HFFc6 (cell line): ENCODE data around the gene OPRM1. TPM values are rescaled to one million over a fixed set of nuclear protein-coding genes. Genes with fewer than 3 reads are reported as not detected.

Experiments
- DNase-seq: peaks from one replicate; pipeline ENCODE4 v3.0.0-alpha.2; 2018
- H3K27ac Mint-ChIP-seq: 2 replicates; pipeline ENCODE4 v1.8.0; 2020; ENCODE audit warnings: mild to moderate bottlenecking, mixed read lengths
- H3K27me3 Mint-ChIP-seq: 2 replicates; pipeline ENCODE4 v1.8.0; 2021; ENCODE audit warnings: mild to moderate bottlenecking, moderate library complexity, mixed read lengths; ENCODE audit not compliant: insufficient read depth
- H3K36me3 Mint-ChIP-seq: 2 replicates; pipeline ENCODE4 v1.8.0; 2021; ENCODE audit warnings: low read depth, mixed read lengths
- H3K4me1 Mint-ChIP-seq: 2 replicates; pipeline ENCODE4 v1.8.0; 2020; ENCODE audit warnings: low read depth, mixed read lengths
- H3K4me3 Mint-ChIP-seq: 2 replicates; pipeline ENCODE4 v1.8.0; 2020; ENCODE audit warnings: mild to moderate bottlenecking, moderate library complexity, mixed read lengths
- H3K9me3 Mint-ChIP-seq: 2 replicates; pipeline ENCODE4 v1.8.0; 2020; ENCODE audit warnings: mild to moderate bottlenecking, mixed read lengths
- total RNA-seq, 6 experiments: library from RNA; stranded (reverse); fragmentation: NEBNext Ultra II Directional; extraction: Animal tissue kit (Norgen Biotek cat#: 25700); gene quantifications; 2 replicates in 1 of 6; 3 replicates in 5 of 6; pipeline ENCODE4 v1.2.3, GENCODE V29; 2021
- TF ChIP-seq, protein P1 (sequence below): fragments of 200-600 bp; sonication (generic); IDR thresholded peaks from 2 replicates; pipeline ENCODE4 v1.5.0; 2021; ENCODE audit warnings: antibody characterized with exemption, mild to moderate bottlenecking

Gene OPRM1
- total RNA-seq, 6 experiments from 2014 or later = not detected

DNA sequence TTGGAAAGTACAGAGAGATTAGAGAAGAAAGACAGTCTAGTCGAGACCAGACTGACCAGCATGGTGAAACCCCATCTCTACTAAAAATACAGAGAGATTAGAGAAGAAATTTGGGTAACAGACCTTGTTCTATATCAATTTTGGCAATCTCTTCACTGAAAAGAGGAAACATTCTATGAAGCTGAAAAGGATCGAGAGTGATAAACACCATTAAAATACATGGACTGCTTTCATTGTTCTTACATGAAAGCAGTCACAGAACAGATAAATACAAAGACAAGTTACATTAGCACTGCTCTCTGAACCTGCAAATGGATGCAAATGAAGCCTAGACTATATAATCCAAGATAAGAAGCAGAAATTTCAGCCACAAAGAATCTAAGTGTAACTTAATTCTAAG, 8.4 kb upstream of the OPRM1 start:
- H3K4me1 Mint-ChIP-seq = no peaks in the 10 kb centered on the region
- peaks cover 48% of the 10 kb centered on the region for H3K9me3 Mint-ChIP-seq
- DNase-seq = no peak
- TF ChIP-seq, protein P1, sequence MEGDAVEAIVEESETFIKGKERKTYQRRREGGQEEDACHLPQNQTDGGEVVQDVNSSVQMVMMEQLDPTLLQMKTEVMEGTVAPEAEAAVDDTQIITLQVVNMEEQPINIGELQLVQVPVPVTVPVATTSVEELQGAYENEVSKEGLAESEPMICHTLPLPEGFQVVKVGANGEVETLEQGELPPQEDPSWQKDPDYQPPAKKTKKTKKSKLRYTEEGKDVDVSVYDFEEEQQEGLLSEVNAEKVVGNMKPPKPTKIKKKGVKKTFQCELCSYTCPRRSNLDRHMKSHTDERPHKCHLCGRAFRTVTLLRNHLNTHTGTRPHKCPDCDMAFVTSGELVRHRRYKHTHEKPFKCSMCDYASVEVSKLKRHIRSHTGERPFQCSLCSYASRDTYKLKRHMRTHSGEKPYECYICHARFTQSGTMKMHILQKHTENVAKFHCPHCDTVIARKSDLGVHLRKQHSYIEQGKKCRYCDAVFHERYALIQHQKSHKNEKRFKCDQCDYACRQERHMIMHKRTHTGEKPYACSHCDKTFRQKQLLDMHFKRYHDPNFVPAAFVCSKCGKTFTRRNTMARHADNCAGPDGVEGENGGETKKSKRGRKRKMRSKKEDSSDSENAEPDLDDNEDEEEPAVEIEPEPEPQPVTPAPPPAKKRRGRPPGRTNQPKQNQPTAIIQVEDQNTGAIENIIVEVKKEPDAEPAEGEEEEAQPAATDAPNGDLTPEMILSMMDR = no peak
- H3K27me3 Mint-ChIP-seq = no peaks in the 10 kb centered on the region
- no peak overlapping the region for H3K4me3 Mint-ChIP-seq
- H3K36me3 Mint-ChIP-seq = peaks cover 8% of the 10 kb centered on the region; the same call in 1 of the 2 replicates
- H3K27ac Mint-ChIP-seq = no peak overlapping the region

DNA sequence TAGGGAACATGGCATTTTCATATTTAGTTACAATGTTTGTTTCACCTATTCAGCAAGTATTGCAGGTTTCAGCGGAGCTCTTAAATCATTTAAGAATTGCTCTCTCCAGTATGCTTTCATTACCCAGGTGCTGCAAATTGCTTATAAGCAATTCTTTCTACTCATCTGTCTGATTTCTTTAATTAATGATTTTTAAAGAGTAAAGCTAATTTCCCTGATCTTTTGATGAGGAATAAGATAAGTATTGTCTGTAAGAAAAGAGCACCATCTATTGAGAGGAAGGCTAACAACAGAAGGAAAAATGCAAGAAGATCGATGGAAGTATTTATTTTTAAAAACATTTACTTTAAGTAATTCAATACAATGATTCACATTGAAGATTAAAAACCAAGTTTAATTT, 2.0 kb downstream of the OPRM1 start:
- Mint-ChIP-seq H3K27ac (no peak overlapping the region), H3K9me3 (peaks cover 38% of the 10 kb centered on the region), H3K36me3 (no peaks in the 10 kb centered on the region), H3K27me3 (peaks cover 2% of the 10 kb centered on the region; the same call in 1 of the 2 replicates), H3K4me3 (no peak overlapping the region), H3K4me1 (no peaks in the 10 kb centered on the region)
- TF ChIP-seq, protein P1 = no peak
- DNase-seq = no peak

DNA sequence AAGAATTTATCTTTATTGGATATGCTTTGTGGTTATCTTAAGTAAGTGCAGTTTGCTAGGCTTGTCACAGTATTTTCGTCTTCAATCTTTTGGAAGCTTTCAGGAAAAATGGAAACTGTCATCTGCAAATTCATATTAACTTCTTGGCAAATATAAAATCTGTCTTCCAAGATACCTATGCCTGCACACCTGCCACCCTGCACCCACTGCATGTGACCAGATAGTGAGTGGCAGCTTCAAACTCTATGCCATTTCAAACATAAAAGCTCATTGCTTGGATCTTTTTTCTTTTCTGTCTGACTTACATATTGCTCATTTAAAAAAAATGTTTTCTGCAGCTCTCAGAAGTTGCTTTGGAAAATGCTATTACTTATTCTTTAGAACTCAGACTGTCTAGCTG, 14.1 kb downstream of the OPRM1 start:
- H3K27ac Mint-ChIP-seq = no peak overlapping the region
- no peaks in the 10 kb centered on the region for H3K27me3 Mint-ChIP-seq
- H3K4me3 Mint-ChIP-seq = no peak overlapping the region
- 0 out of 2 replicates have a peak, but pooled peaks cover 3% of the 10 kb centered on the region for H3K36me3 Mint-ChIP-seq
- TF ChIP-seq, protein P1 = no peak
- peaks cover 32% of the 10 kb centered on the region for H3K9me3 Mint-ChIP-seq
- H3K4me1 Mint-ChIP-seq = no peaks in the 10 kb centered on the region
- no peak for DNase-seq

DNA sequence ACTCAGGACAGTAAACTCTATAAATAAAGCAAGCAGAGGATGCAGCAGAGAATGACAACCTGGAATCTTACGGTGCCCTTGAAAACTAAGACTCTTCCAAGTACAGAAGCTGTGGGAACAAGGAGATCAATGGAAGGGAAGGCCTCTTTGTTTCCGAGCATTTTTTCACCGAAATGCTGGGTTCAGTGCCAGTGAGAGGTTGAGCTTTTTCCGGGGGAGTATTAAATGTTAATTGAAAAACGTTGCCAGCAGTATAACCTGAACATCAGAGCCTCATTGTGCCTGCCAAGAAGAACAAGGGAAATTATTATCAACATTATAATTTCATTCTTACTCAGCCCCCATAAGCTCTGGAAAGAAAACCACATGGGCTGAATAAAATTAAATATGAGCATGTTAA, 17.5 kb downstream of the OPRM1 start:
- TF ChIP-seq, protein P1 = no peak

DNA sequence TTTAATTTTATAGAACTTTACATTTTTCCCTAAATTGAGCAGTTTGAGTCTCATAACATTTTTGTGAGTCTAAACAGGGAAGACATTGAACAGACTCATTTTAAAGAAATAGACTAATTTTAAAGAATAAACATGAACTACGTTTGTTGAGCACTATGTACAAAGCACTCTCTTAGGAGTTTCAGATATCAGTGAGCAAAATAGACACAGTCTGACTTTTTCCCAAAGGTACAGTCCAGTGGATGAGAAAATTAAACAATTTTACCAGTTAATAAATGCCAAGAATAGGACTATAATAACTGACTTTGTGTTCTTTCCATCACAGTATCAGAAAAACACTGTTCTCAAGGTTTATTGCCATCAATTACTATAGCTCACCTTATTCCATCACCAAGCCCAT, 18.1 kb downstream of the OPRM1 start:
- DNase-seq = no peak
- H3K9me3 Mint-ChIP-seq = peaks cover 44% of the 10 kb centered on the region
- no peaks in the 10 kb centered on the region for H3K27me3 Mint-ChIP-seq
- peaks cover 3% of the 10 kb centered on the region; the same call in 1 of the 2 replicates for H3K36me3 Mint-ChIP-seq
- TF ChIP-seq, protein P1 = no peak
- H3K27ac Mint-ChIP-seq = no peak overlapping the region
- no peak overlapping the region for H3K4me3 Mint-ChIP-seq
- H3K4me1 Mint-ChIP-seq = no peaks in the 10 kb centered on the region

More for the DNA sequence above, 17.5 kb downstream of the OPRM1 start:
- no peak for DNase-seq
- Mint-ChIP-seq H3K27me3 (no peaks in the 10 kb centered on the region), H3K4me1 (no peaks in the 10 kb centered on the region), H3K4me3 (no peak overlapping the region), H3K9me3 (peaks cover 43% of the 10 kb centered on the region), H3K36me3 (peaks cover 3% of the 10 kb centered on the region; the same call in 1 of the 2 replicates), H3K27ac (no peak overlapping the region)
